RPMI7951 (cell line): Measurements from ENCODE around the gene MAP3K15. TPM values are rescaled to one million over a fixed set of nuclear protein-coding genes. Genes with fewer than 3 reads are reported as not detected.
A peak's percentile ranks its signal among the peaks of the same experiment; 100 is the strongest.
"Not testable (repeated sequence)": the region's sequence is repeated elsewhere in the genome, so short reads cannot be mapped to it uniquely, and the experiment has no call there.

Experiments used
- DNase-seq: peaks from one replicate; pipeline ENCODE4 v3.0.0-alpha.2; 2012; ENCODE audit warnings: low read depth
- total RNA-seq: library from RNA; depleted of rRNA; stranded (reverse); fragments of >200 nt; shearing (Covaris generic); gene quantifications from 2 replicates; pipeline ENCODE4 v1.2.3, GENCODE V29; 2014

Gene MAP3K15
- total RNA-seq, 1 experiment from 2014 or later = not detected

GRCh38 chrX:19532709-19533108, 17.4 kb upstream of the MAP3K15 start:
- DNase-seq = no peak

- no peak for DNase-seq
Observed at GRCh38 chrX:19517965-19518364, 2.7 kb upstream of the MAP3K15 start.

GRCh38 chrX:19515615-19516105, 352 bp upstream of the MAP3K15 start:
- DNase-seq = no peak

GRCh38 chrX:19513383-19513782, 1.9 kb downstream of the MAP3K15 start:
- DNase-seq = peak; percentile 1

GRCh38 chrX:19512961-19513360, 2.3 kb downstream of the MAP3K15 start:
- DNase-seq = no peak

- DNase-seq = no peak
Observed at GRCh38 chrX:19512359-19512758, 2.9 kb downstream of the MAP3K15 start.

- not testable (repeated sequence) for DNase-seq
Observed at GRCh38 chrX:19511796-19512195, 3.5 kb downstream of the MAP3K15 start.

- DNase-seq = no peak
Observed at GRCh38 chrX:19496711-19497110, 18.6 kb downstream of the MAP3K15 start.

- DNase-seq = no peak
Observed at GRCh38 chrX:19487520-19488200, 27.6 kb downstream of the MAP3K15 start.

- DNase-seq = no peak
Observed at GRCh38 chrX:19479458-19479857, 35.9 kb downstream of the MAP3K15 start.

- not testable (repeated sequence) for DNase-seq
Observed at GRCh38 chrX:19468383-19468782, 46.9 kb downstream of the MAP3K15 start.

- DNase-seq = no peak
Observed at GRCh38 chrX:19462879-19463278, 52.4 kb downstream of the MAP3K15 start.

GRCh38 chrX:19462231-19462630, 53.1 kb downstream of the MAP3K15 start:
- DNase-seq = no peak

GRCh38 chrX:19457662-19458061, 57.6 kb downstream of the MAP3K15 start:
- DNase-seq = no peak

GRCh38 chrX:19448077-19448476, 67.2 kb downstream of the MAP3K15 start:
- no peak for DNase-seq

GRCh38 chrX:19446397-19446796, 68.9 kb downstream of the MAP3K15 start:
- no peak for DNase-seq

- DNase-seq = not testable (repeated sequence)
Observed at GRCh38 chrX:19445772-19446171, 69.5 kb downstream of the MAP3K15 start.

GRCh38 chrX:19443869-19444526, 71.3 kb downstream of the MAP3K15 start:
- no peak for DNase-seq

GRCh38 chrX:19440713-19441112, 74.6 kb downstream of the MAP3K15 start:
- DNase-seq = peak; percentile 54

GRCh38 chrX:19422661-19423060, 92.6 kb downstream of the MAP3K15 start:
- not testable (repeated sequence) for DNase-seq

GRCh38 chrX:19410259-19410658, 105.0 kb downstream of the MAP3K15 start:
- no peak for DNase-seq

- no peak for DNase-seq
Observed at GRCh38 chrX:19403696-19404095, 111.6 kb downstream of the MAP3K15 start.

GRCh38 chrX:19392703-19393102, 122.6 kb downstream of the MAP3K15 start:
- no peak for DNase-seq
